Testis (tissue), 2 donors: Measurements from ENCODE around the gene ARIH1.

Experiments
- CTCF ChIP-seq, 3 experiments: fragments of 450-650 bp in 2 of 3; fragments of 200-600 bp in 1 of 3; sonication (generic) in 1 of 3; IDR thresholded peaks; one replicate each; pipeline ENCODE4 v1.5.1; 2016 to 2019; ENCODE audit warnings: antibody characterized with exemption in 3 of 3, mild to moderate bottlenecking in 2 of 3, moderate library complexity in 1 of 3
- POLR2A ChIP-seq: fragments of 450-650 bp; IDR thresholded peaks from one replicate; pipeline ENCODE4 v1.6.1; 2017; ENCODE audit warnings: antibody characterized with exemption, mild to moderate bottlenecking, moderate library complexity

- no peak for TF ChIP-seq CTCF (IDR thresholded peaks at IDR 0.05)
- no peak for TF ChIP-seq POLR2A
Observed at GRCh38 chr15:72585025-72585424, 110.9 kb downstream of the ARIH1 start.
